GM18526 (cell line): ENCODE data around the gene NR2F1-AS1.

Source experiments
- POLR2A ChIP-seq: IDR thresholded peaks from 3 replicates; pipeline ENCODE4 v1.6.1; 2011; ENCODE audit not compliant: insufficient read length; ENCODE audit errors: extremely low read depth

NR2F1-AS1 gene

GRCh38 chr5:93580927-93581445 lies at the start of gene NR2F1-AS1:
NR2F1-AS1 (minus strand) TSS chr5:93581219.
- TF ChIP-seq POLR2A, result no peak

- no peak for TF ChIP-seq POLR2A
Observed at GRCh38 chr5:93626801-93627200, 45.8 kb upstream of the NR2F1-AS1 start.

- no peak for TF ChIP-seq POLR2A
Observed at GRCh38 chr5:93623153-93623552, 42.1 kb upstream of the NR2F1-AS1 start.

GRCh38 chr5:93622240-93622885 lies 41.3 kb upstream of the NR2F1-AS1 start:
- TF ChIP-seq POLR2A, result no peak

- TF ChIP-seq POLR2A, result no peak
Observed at GRCh38 chr5:93621327-93621798, 40.3 kb upstream of the NR2F1-AS1 start.

- no peak for TF ChIP-seq POLR2A
Observed at GRCh38 chr5:93620487-93621326, 39.7 kb upstream of the NR2F1-AS1 start.

GRCh38 chr5:93616538-93617174 lies 35.6 kb upstream of the NR2F1-AS1 start:
- no peak for TF ChIP-seq POLR2A

- no peak for TF ChIP-seq POLR2A
Observed at GRCh38 chr5:93612855-93613243, 31.8 kb upstream of the NR2F1-AS1 start.

- no peak for TF ChIP-seq POLR2A
Observed at GRCh38 chr5:93611976-93612854, 31.2 kb upstream of the NR2F1-AS1 start.

- no peak for TF ChIP-seq POLR2A
Observed at GRCh38 chr5:93611273-93611975, 30.4 kb upstream of the NR2F1-AS1 start.

- TF ChIP-seq POLR2A, result no peak
Observed at GRCh38 chr5:93610581-93611272, 29.7 kb upstream of the NR2F1-AS1 start.

GRCh38 chr5:93609762-93610161 lies 28.7 kb upstream of the NR2F1-AS1 start:
- no peak for TF ChIP-seq POLR2A

- TF ChIP-seq POLR2A, result no peak
Observed at GRCh38 chr5:93608855-93609254, 27.8 kb upstream of the NR2F1-AS1 start.
